Fibroblast of lung (primary cell): ENCODE results near the gene ARID2. TPM values are rescaled to one million over a fixed set of nuclear protein-coding genes. Genes with fewer than 3 reads are reported as not detected.

ENCODE experiments used
- DNase-seq, 2 donors: peaks; one replicate each; pipeline versions ENCODE4 v3.0.0 to v3.0.0-alpha.2; 2010; ENCODE audit warnings: low read depth in 2 of 2
- H2AFZ ChIP-seq: 2 replicates; pipeline ENCODE4 v1.5.1; 2012; ENCODE audit warnings: low read length, control low read depth, inconsistent platforms
- H3K27ac ChIP-seq: 2 replicates; pipeline ENCODE4 v1.5.1; 2011; ENCODE audit warnings: low read length, control low read depth; ENCODE audit not compliant: insufficient read depth
- H3K27me3 ChIP-seq: 2 replicates; pipeline ENCODE4 v1.5.1; 2011; ENCODE audit warnings: mild to moderate bottlenecking, low read length; ENCODE audit not compliant: control insufficient read depth, insufficient read depth
- H3K36me3 ChIP-seq: 2 replicates; pipeline ENCODE4 v1.5.1; 2011; ENCODE audit warnings: low read length; ENCODE audit not compliant: control insufficient read depth, insufficient read depth
- H3K4me1 ChIP-seq: 2 replicates; pipeline ENCODE4 v1.5.1; 2011; ENCODE audit warnings: low read length; ENCODE audit not compliant: control insufficient read depth, insufficient read depth; ENCODE audit errors: extremely low read depth
- H3K4me2 ChIP-seq: 2 replicates; pipeline ENCODE4 v1.5.1; 2011; ENCODE audit warnings: low read length, control low read depth; ENCODE audit not compliant: insufficient read depth; ENCODE audit errors: extremely low read depth
- H3K4me3 ChIP-seq, 4 experiments: fragments of 200-600 bp in 1 of 4; sonication (generic) in 1 of 4; replicated peaks in 1 of 4; 2 replicates each; pipeline ENCODE4 v1.5.1; 2011 to 2016; ENCODE audit warnings: low read length in 4 of 4, low read depth in 3 of 4, mild to moderate bottlenecking in 3 of 4, control low read depth in 2 of 4, inconsistent platforms in 1 of 4, mixed read lengths in 1 of 4; ENCODE audit not compliant: insufficient read depth in 1 of 4; ENCODE audit errors: control extremely low read depth in 1 of 4
- H3K79me2 ChIP-seq: 2 replicates; pipeline ENCODE4 v1.5.1; 2012; ENCODE audit warnings: mild to moderate bottlenecking, low read length, inconsistent platforms; ENCODE audit not compliant: control insufficient read depth, insufficient read depth
- H3K9ac ChIP-seq: 2 replicates; pipeline ENCODE4 v1.5.1; 2011; ENCODE audit warnings: mild to moderate bottlenecking, low read length, control low read depth; ENCODE audit not compliant: insufficient read depth
- H3K9me3 ChIP-seq: 2 replicates; pipeline ENCODE4 v1.5.1; 2012; ENCODE audit warnings: low read depth, low read length; ENCODE audit not compliant: control insufficient read depth, insufficient read depth
- H4K20me1 ChIP-seq: 2 replicates; pipeline ENCODE4 v1.5.1; 2011; ENCODE audit warnings: low read length; ENCODE audit not compliant: control insufficient read depth, insufficient read depth; ENCODE audit errors: extremely low read depth
- CTCF ChIP-seq, 2 donors: IDR thresholded peaks in 1 of 2; conservative IDR thresholded peaks in 1 of 2; 1 replicate in 1 of 2; 2 replicates in 1 of 2; pipeline ENCODE4 v1.5.1; 2011 to 2012; ENCODE audit warnings: low read length in 2 of 2, control low read depth in 1 of 2, inconsistent platforms in 1 of 2, low read depth in 1 of 2, mild to moderate bottlenecking in 1 of 2
- EZH2 ChIP-seq: IDR thresholded peaks from 2 replicates; pipeline ENCODE4 v1.5.1; 2012; ENCODE audit warnings: low read length, control low read depth, mild to moderate bottlenecking; ENCODE audit errors: missing control alignments
- polyA plus RNA-seq, 2 donors: library from polyadenylated mRNA; depleted of rRNA in 1 of 2; stranded (reverse) in 1 of 2; unstranded in 1 of 2; fragments of >200 nt; gene quantifications; 2 replicates each; pipeline ENCODE4 v1.2.1, GENCODE V29; 2011 to 2012; ENCODE audit warnings: missing spikeins in 1 of 2
- total RNA-seq: library from RNA; depleted of rRNA; stranded (reverse); fragments of >200 nt; gene quantifications from 2 replicates; pipeline ENCODE4 v1.2.1, GENCODE V29; 2014

The ARID2 gene
- total and polyA plus RNA-seq, 2 donors (not counting 1 experiment from before 2014, with no cell fraction given), result 14.5 to 15.7 TPM

- Histone ChIP-seq H4K20me1 (no peaks in the 10 kb centered on the region), H3K27ac (no peak overlapping the region), H3K4me1 (no peaks in the 10 kb centered on the region), H3K27me3 (no peaks in the 10 kb centered on the region), H3K9me3 (no peaks in the 10 kb centered on the region), H3K79me2 (no peaks in the 10 kb centered on the region), H3K4me3 (no peak overlapping the region), H3K36me3 (no peaks in the 10 kb centered on the region), H3K9ac (no peak overlapping the region), H3K4me2 (no peak overlapping the region), H2AFZ (no peak overlapping the region)
- TF ChIP-seq EZH2 (no peak), CTCF (conservative IDR thresholded peaks at IDR 0.05 in 1 of 2, IDR thresholded peaks at IDR 0.05 in 1 of 2; ENCODE audit: low read depth in 1 of 2, low read length in 2 of 2) (no peak)
- DNase-seq, result no peak
These were observed 102.1 kb downstream of the ARID2 start for GRCh38 chr12:45831590-45831989.

- H4K20me1 ChIP-seq, result no peaks in the 10 kb centered on the region
- no peak overlapping the region for H3K27ac ChIP-seq
- H3K4me2 ChIP-seq, result no peak overlapping the region
- no peak for DNase-seq
- H3K9me3 ChIP-seq, result no peaks in the 10 kb centered on the region
- no peaks in the 10 kb centered on the region for H3K27me3 ChIP-seq
- H3K4me3 ChIP-seq, result no peak overlapping the region
- no peak overlapping the region for H2AFZ ChIP-seq
- no peaks in the 10 kb centered on the region for H3K36me3 ChIP-seq
- H3K9ac ChIP-seq, result no peak overlapping the region
- H3K79me2 ChIP-seq, result no peaks in the 10 kb centered on the region
- TF ChIP-seq EZH2 (no peak), CTCF (conservative IDR thresholded peaks at IDR 0.05 in 1 of 2, IDR thresholded peaks at IDR 0.05 in 1 of 2; ENCODE audit: low read depth in 1 of 2, low read length in 2 of 2) (no peak)
- H3K4me1 ChIP-seq, result no peaks in the 10 kb centered on the region
These were observed 103.9 kb downstream of the ARID2 start for GRCh38 chr12:45833401-45833800.

GRCh38 chr12:45834809-45835208, 105.3 kb downstream of the ARID2 start:
- no peaks in the 10 kb centered on the region for H3K36me3 ChIP-seq
- H3K27me3 ChIP-seq, result no peaks in the 10 kb centered on the region
- H3K9me3 ChIP-seq, result no peaks in the 10 kb centered on the region
- no peak overlapping the region for H3K9ac ChIP-seq
- no peaks in the 10 kb centered on the region for H3K79me2 ChIP-seq
- H3K4me3 ChIP-seq, result no peak overlapping the region
- H2AFZ ChIP-seq, result no peak overlapping the region
- H3K4me2 ChIP-seq, result no peak overlapping the region
- DNase-seq, result no peak
- H3K4me1 ChIP-seq, result no peaks in the 10 kb centered on the region
- no peak overlapping the region for H3K27ac ChIP-seq
- H4K20me1 ChIP-seq, result no peaks in the 10 kb centered on the region
- TF ChIP-seq CTCF (conservative IDR thresholded peaks at IDR 0.05 in 1 of 2, IDR thresholded peaks at IDR 0.05 in 1 of 2; ENCODE audit: low read depth in 1 of 2, low read length in 2 of 2), result no peak
- no peak for TF ChIP-seq EZH2
